Heart left ventricle (tissue), 16 donors: ENCODE data around the gene ATF6. TPM values are rescaled to one million over a fixed set of nuclear protein-coding genes. Genes with fewer than 3 reads are reported as not detected.

ENCODE experiments used
- ATAC-seq, 4 donors: fragments of 200-7000 bp; cut with Tn5 transposase; one replicate each; pipeline ENCODE4 v1.9.1; 2020 to 2022; ENCODE audit warnings: moderate library complexity in 4 of 4, mild to moderate bottlenecking in 3 of 4, moderate number of reproducible peaks in 1 of 4
- DNase-seq, 5 donors: peaks; one replicate each; pipeline ENCODE4 v3.0.0-alpha.2; 2020
- H3K27ac ChIP-seq, 12 donors: fragments of 200-600 bp; sonication (generic) in 4 of 12; one replicate each; pipeline versions ENCODE4 v1.5.0 to v1.8.0; 2016 to 2022; ENCODE audit warnings: mild to moderate bottlenecking in 2 of 12
- H3K27me3 ChIP-seq, 9 donors: fragments of 200-600 bp; sonication (generic) in 2 of 9; one replicate each; pipeline versions ENCODE4 v1.5.1 to v1.8.0; 2016 to 2022; ENCODE audit warnings: mild to moderate bottlenecking in 3 of 9
- H3K36me3 ChIP-seq, 9 donors: fragments of 200-600 bp; sonication (generic) in 2 of 9; one replicate each; pipeline versions ENCODE4 v1.5.0 to v1.8.0; 2018 to 2022; ENCODE audit warnings: mild to moderate bottlenecking in 2 of 9
- H3K4me1 ChIP-seq, 12 donors: fragments of 200-600 bp; sonication (generic) in 4 of 12; one replicate each; pipeline versions ENCODE4 v1.5.0 to v1.8.0; 2016 to 2022; ENCODE audit warnings: mild to moderate bottlenecking in 3 of 12
- H3K4me3 ChIP-seq, 12 donors: fragments of 200-600 bp; sonication (generic) in 4 of 12; one replicate each; pipeline versions ENCODE4 v1.5.0 to v1.8.0; 2017 to 2022; ENCODE audit warnings: mild to moderate bottlenecking in 9 of 12, moderate library complexity in 4 of 12
- H3K9me3 ChIP-seq, 12 donors: fragments of 200-600 bp; sonication (generic) in 4 of 12; one replicate each; pipeline versions ENCODE4 v1.5.0 to v1.8.0; 2016 to 2022; ENCODE audit warnings: mild to moderate bottlenecking in 1 of 12
- POLR2A ChIP-seq, 2 donors: fragments of 450-650 bp; IDR thresholded peaks; one replicate each; pipeline ENCODE4 v1.6.1; 2017; ENCODE audit warnings: antibody characterized with exemption in 2 of 2, mild to moderate bottlenecking in 2 of 2, moderate library complexity in 2 of 2
- WGBS, 4 donors: extraction: QIAGEN DNeasy Blood & Tissue Kit in 2 of 4; methylation state at CpG; one replicate each; pipeline versions ENCODE4 v1.1.5 to v1.1.7; 2013 to 2018; 5-methylcytosine and 5-hydroxymethylcytosine counted together
- intact Hi-C, 10 donors: fragments of 100-400 bp; cut with DNase I; formaldehyde crosslinking; loops; one replicate each; pipeline versions ENCODE4 v1.11.1 to v1.14.2; 2022
- polyA plus RNA-seq, 2 donors: library from polyadenylated mRNA; stranded (reverse); fragments of 200-250 nt; gene quantifications; one replicate each; pipeline ENCODE4 v1.2.3, GENCODE V29; 2013
- total RNA-seq, 9 donors: library from RNA; depleted of rRNA in 2 of 9; stranded (reverse); fragments of >200 nt in 2 of 9; fragmentation: NEBNext Ultra II Directional in 3 of 9; extraction: Animal tissue kit (Norgen Biotek cat#: 25700) in 3 of 9; gene quantifications; one replicate each; pipeline versions ENCODE4 v1.1.0 to v1.2.4, GENCODE V29; 2016 to 2023
- TF ChIP-seq, protein P1 (sequence below), 12 donors: fragments of 200-600 bp; sonication (generic) in 4 of 12; IDR thresholded peaks; one replicate each; pipeline versions ENCODE4 v1.5.0 to v1.8.0; 2018 to 2022; ENCODE audit warnings: antibody characterized with exemption in 12 of 12, mild to moderate bottlenecking in 5 of 12
- donor health status: ischemic (EF 13 %, LVEDD 7.1; RV severe dilation, severe dysfunction).
- donor health status: healthy with polysubstance abuse.
- donor health status: DM: no; HTN: yes; CAD: no.
- donor health status: DM: no; HTN: no; CAD: no.
- donor health status: ischemic (EF 25% LVEDD 6.9; RV normal size, moderate dysfunction).
- donor health status: ischemic (EF 25% LVEDD 5.7; RV mildly dilated, moderate dysfunction).
- donor health status: healthy.
- donor health status: DM: yes; HTN: yes; CAD: no.
- donor health status: ischemic (EF 35%, LVEDD 5.7; RV mildly dilated, moderate dysfunction).
- donor health status: nonischemic (EF 11% LVEDD 7.7; RV severe dilation, severe dysfunction).
- donor health status: DM: yes; HTN: yes; CAD: no.
- donor health status: PGD.
- donor health status: ischemic (EF 29% LVEDD 5.4; RV normal size, mild dysfunction).
- donor health status: nonischemic (EF 23%, LVEDD 6.1; RV moderate dilation, normal function).

The ATF6 gene
- total and polyA plus RNA-seq, 11 donors: 3.0 to 24.4 (median 16.3) TPM

DNA sequence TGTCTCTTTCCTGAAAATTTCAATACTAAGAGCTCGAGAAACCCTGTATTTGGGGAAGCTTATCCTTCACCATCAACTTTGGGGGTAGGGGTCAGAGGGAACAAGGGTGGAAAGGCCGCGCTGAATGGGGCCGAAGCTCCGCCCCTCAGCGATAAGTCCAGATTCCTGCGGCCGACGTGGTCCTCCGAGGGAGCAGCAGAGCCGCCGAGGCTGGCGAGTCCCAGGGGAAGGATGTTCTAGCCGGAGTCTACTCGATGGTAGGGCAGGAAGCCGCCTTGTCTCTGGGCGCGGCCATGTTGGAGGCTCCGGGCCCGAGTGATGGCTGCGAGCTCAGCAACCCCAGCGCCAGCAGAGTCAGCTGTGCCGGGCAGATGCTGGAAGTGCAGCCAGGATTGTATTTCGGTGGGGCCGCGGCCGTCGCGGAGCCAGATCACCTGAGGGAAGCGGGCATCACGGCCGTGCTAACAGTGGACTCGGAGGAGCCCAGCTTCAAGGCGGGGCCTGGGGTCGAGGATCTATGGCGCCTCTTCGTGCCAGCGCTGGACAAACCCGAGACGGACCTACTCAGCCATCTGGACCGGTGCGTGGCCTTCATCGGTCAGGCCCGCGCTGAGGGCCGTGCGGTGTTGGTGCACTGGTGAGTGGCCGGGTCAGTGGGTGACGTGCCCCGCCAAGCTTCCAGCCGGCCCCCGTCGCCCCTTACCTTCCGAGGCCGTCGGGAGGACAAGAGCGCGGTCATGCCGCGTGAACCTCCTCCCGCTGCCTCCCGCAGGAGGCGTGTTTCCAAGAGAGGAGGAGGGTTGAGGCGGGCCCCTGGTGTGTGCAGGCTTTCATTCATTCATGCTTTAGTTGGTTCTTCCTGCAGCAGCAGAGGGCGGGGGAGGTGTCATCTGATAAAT lies 16.4 kb upstream of the ATF6 start, which contains the start of gene DUSP12:
Gene DUSP12, plus strand, starts transcription at position 278 of the 899 bp plus-strand sequence. Its CDS starts 16 bp downstream, at position 294.
- TF ChIP-seq POLR2A (IDR thresholded peaks at IDR 0.05): peak in 1 of 2 donors; percentile 65
- TF ChIP-seq, protein P1, sequence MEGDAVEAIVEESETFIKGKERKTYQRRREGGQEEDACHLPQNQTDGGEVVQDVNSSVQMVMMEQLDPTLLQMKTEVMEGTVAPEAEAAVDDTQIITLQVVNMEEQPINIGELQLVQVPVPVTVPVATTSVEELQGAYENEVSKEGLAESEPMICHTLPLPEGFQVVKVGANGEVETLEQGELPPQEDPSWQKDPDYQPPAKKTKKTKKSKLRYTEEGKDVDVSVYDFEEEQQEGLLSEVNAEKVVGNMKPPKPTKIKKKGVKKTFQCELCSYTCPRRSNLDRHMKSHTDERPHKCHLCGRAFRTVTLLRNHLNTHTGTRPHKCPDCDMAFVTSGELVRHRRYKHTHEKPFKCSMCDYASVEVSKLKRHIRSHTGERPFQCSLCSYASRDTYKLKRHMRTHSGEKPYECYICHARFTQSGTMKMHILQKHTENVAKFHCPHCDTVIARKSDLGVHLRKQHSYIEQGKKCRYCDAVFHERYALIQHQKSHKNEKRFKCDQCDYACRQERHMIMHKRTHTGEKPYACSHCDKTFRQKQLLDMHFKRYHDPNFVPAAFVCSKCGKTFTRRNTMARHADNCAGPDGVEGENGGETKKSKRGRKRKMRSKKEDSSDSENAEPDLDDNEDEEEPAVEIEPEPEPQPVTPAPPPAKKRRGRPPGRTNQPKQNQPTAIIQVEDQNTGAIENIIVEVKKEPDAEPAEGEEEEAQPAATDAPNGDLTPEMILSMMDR (IDR thresholded peaks at IDR 0.05): peak in 5 of 12 donors; percentile 10 to 57 (median 29)
- intact Hi-C loops: loop anchor here in 9 of 10 donors (2.0 to 10.0 kb wide), 5 partner anchors 15 to 355 kb away; no protein-coding TSS in a partner anchor
- Histone ChIP-seq H3K9me3 (no peaks in the 10 kb centered on the region), H3K27me3 (peaks cover 0 to 4% (median 0%) of the 10 kb centered on the region in 9 donors), H3K4me3 (peak within 1 kb of the TSS; percentile 60 to 96 (median 80)), H3K4me1 (peaks cover 0 to 31% (median 11%) of the 10 kb centered on the region in 12 donors), H3K36me3 (peaks cover 0 to 39% (median 34%) of the 10 kb centered on the region in 9 donors), H3K27ac (peak within 1 kb of the TSS; percentile 49 to 93 (median 88))
- ATAC-seq (peak; percentile 99 to 100 (median 100)), DNase-seq (peak; percentile 95 to 97 (median 96))
- WGBS, 4 donors: 0 to 2% (median 0%) methylated on average over 19 to 65 of the region's 65 CpGs

DNA sequence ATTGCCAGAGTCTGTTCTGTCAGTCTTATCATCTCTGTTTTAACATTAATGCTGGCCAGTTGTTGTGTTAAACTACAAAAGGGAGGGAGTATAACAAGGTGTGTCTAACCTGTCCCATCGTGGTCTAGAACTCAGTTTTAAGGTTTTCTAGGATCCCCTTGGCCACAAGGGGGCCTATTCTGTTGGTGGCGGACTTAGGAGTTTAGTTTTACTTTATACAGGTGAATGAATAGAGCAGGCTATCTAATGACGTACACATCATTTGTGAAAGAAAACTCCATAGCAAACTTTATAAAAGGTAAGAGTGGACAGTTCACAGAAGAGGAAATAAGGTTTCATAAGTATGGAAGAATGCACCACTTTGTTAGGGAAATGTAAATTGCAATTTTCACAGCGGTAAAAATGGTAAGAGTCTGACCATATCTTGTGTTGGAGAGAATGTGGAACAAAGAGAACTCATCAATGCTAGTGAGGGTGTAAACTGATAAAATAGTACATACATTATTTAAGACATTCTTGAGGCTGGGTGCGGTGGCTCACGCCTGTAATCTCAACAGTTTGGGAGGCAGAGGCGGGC lies 2.5 kb upstream of the ATF6 start:
- peaks cover 0 to 29% (median 16%) of the 10 kb centered on the region in 12 donors for H3K4me1 ChIP-seq
- no peak overlapping the region for H3K4me3 ChIP-seq
- no peaks in the 10 kb centered on the region for H3K9me3 ChIP-seq
- H3K27me3 ChIP-seq: no peaks in the 10 kb centered on the region
- WGBS, 4 donors: 73 to 83% (median 78%) methylated on average over 7 of the region's 7 CpGs
- DNase-seq (no peak), ATAC-seq (no peak)
- intact Hi-C loops: loop anchor here in 1 of 10 donors (2.0 kb wide), 1 partner anchor 13 kb away; no protein-coding TSS in a partner anchor
- no peak overlapping the region for H3K27ac ChIP-seq
- no peak for TF ChIP-seq POLR2A (IDR thresholded peaks at IDR 0.05)
- TF ChIP-seq, protein P1 (IDR thresholded peaks at IDR 0.05): peak in 11 of 12 donors; percentile 7 to 54 (median 28)
- peaks cover 0 to 18% (median 7%) of the 10 kb centered on the region in 9 donors for H3K36me3 ChIP-seq

DNA sequence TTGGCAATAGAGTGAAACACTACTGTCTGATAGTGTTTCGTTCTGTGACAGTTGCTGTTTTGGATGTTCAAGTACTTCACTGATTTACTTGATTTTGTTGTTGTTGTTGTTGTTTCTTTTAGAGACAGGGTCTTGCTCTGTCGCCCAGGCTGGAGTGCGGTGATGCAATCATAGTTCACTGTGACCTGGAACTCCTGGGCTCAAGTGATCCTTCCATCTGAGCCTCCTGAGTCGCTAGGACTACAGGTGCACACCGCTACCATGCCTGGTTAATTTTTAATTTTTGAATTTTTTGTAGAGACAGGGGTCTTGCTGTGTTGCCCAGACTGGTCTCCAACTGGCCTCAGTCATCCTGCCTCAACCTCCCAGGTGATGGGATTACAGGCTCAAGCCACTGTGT lies 2.3 kb downstream of the ATF6 start:
- H3K27ac ChIP-seq: no peak overlapping the region
- no peaks in the 10 kb centered on the region for H3K27me3 ChIP-seq
- DNase-seq (no peak), ATAC-seq (no peak)
- H3K36me3 ChIP-seq: no peaks in the 10 kb centered on the region
- H3K9me3 ChIP-seq: no peaks in the 10 kb centered on the region
- TF ChIP-seq, protein P1 (IDR thresholded peaks at IDR 0.05): no peak
- no peak for TF ChIP-seq POLR2A (IDR thresholded peaks at IDR 0.05)
- intact Hi-C loops: no loop called here
- H3K4me3 ChIP-seq: no peak overlapping the region
- H3K4me1 ChIP-seq: peaks cover 0 to 76% (median 26%) of the 10 kb centered on the region in 12 donors
- 89 to 97% (median 93%) methylated on average over 5 of the region's 5 CpGs for WGBS, 4 donors
